Ramos (cell line): ENCODE results near the gene CDK6.

Source experiments
- in situ Hi-C: fragments of 300-500 bp; cut with MboI; formaldehyde crosslinking; loops from one replicate; pipeline ENCODE4 v1.14.3; 2022; ENCODE audit warnings: low sequenced_read_pairs; ENCODE audit not compliant: unreplicated experiment

Gene CDK6

GRCh38 chr7:92848441-92848840 is 12.1 kb upstream of the CDK6 start:
- in situ Hi-C loops, result loop anchor here (25.0 kb wide), 1 partner anchor 161 kb away; no protein-coding TSS in a partner anchor

- in situ Hi-C loops, result loop anchor here (25.0 kb wide), 1 partner anchor 160 kb away; no protein-coding TSS in a partner anchor
Observed at GRCh38 chr7:92847305-92847704, 10.9 kb upstream of the CDK6 start.

GRCh38 chr7:92845736-92846135 is 9.4 kb upstream of the CDK6 start:
- in situ Hi-C loops, result loop anchor here (25.0 kb wide), 1 partner anchor 158 kb away; no protein-coding TSS in a partner anchor

GRCh38 chr7:92843781-92844180 is 7.4 kb upstream of the CDK6 start:
- in situ Hi-C loops, result loop anchor here (25.0 kb wide), 1 partner anchor 156 kb away; no protein-coding TSS in a partner anchor

- in situ Hi-C loops, result loop anchor here (25.0 kb wide), 1 partner anchor 156 kb away; no protein-coding TSS in a partner anchor
Observed at GRCh38 chr7:92843034-92843760, 6.8 kb upstream of the CDK6 start.

GRCh38 chr7:92841192-92841591 is 4.8 kb upstream of the CDK6 start:
- in situ Hi-C loops, result loop anchor here (25.0 kb wide), 1 partner anchor 154 kb away; no protein-coding TSS in a partner anchor

- in situ Hi-C loops, result loop anchor here (25.0 kb wide), 1 partner anchor 153 kb away; no protein-coding TSS in a partner anchor
Observed at GRCh38 chr7:92840316-92840715, 3.9 kb upstream of the CDK6 start.

GRCh38 chr7:92839901-92840300 is 3.5 kb upstream of the CDK6 start:
- in situ Hi-C loops, result loop anchor here (25.0 kb wide), 1 partner anchor 153 kb away; no protein-coding TSS in a partner anchor

GRCh38 chr7:92838934-92839333 is 2.6 kb upstream of the CDK6 start:
- in situ Hi-C loops, result loop anchor here (25.0 kb wide), 1 partner anchor 152 kb away; no protein-coding TSS in a partner anchor

- in situ Hi-C loops, result loop anchor here (25.0 kb wide), 1 partner anchor 150 kb away; no protein-coding TSS in a partner anchor
Observed at GRCh38 chr7:92837000-92837749, 802 bp upstream of the CDK6 start.

- in situ Hi-C loops, result loop anchor here (25.0 kb wide), 1 partner anchor 149 kb away; no protein-coding TSS in a partner anchor
Observed at GRCh38 chr7:92835851-92836488, 403 bp downstream of the CDK6 start.

GRCh38 chr7:92835261-92835850 is 1.0 kb downstream of the CDK6 start:
- in situ Hi-C loops, result loop anchor here (25.0 kb wide), 1 partner anchor 148 kb away; no protein-coding TSS in a partner anchor

- in situ Hi-C loops, result loop anchor here (25.0 kb wide), 1 partner anchor 147 kb away; no protein-coding TSS in a partner anchor
Observed at GRCh38 chr7:92834507-92835260, 1.7 kb downstream of the CDK6 start.

- in situ Hi-C loops, result loop anchor here (25.0 kb wide), 1 partner anchor 147 kb away; no protein-coding TSS in a partner anchor
Observed at GRCh38 chr7:92833766-92834506, 2.4 kb downstream of the CDK6 start.

- in situ Hi-C loops, result loop anchor here (25.0 kb wide), 1 partner anchor 146 kb away; no protein-coding TSS in a partner anchor
Observed at GRCh38 chr7:92833024-92833765, 3.2 kb downstream of the CDK6 start.

GRCh38 chr7:92832534-92833023 is 3.8 kb downstream of the CDK6 start:
- in situ Hi-C loops, result loop anchor here (25.0 kb wide), 1 partner anchor 145 kb away; no protein-coding TSS in a partner anchor
